NAMALWA (cell line): ENCODE measurements around the gene MSANTD7.
"Not testable (repeated sequence)": the region's sequence is repeated elsewhere in the genome, so short reads cannot be mapped to it uniquely, and the experiment has no call there.

ENCODE experiments used
- DNase-seq: peaks from one replicate; pipeline ENCODE4 v3.0.0-alpha.2; 2015; ENCODE audit warnings: low spot score

MSANTD7 gene

GRCh38 chr10:14837003-14837756 is 926 bp upstream of the MSANTD7 start:
- DNase-seq: no peak

- DNase-seq: peak; percentile 51
These were observed 637 bp downstream of the MSANTD7 start for GRCh38 chr10:14838582-14839304.

GRCh38 chr10:14839305-14839695 is 1.2 kb downstream of the MSANTD7 start:
- DNase-seq: peak; percentile 20

GRCh38 chr10:14840178-14840577 is 2.1 kb downstream of the MSANTD7 start:
- no peak for DNase-seq

GRCh38 chr10:14843327-14843988 is 5.4 kb downstream of the MSANTD7 start:
- no peak for DNase-seq

- DNase-seq: no peak
These were observed 6.8 kb downstream of the MSANTD7 start for GRCh38 chr10:14844948-14845347.

- DNase-seq: no peak
These were observed 14.1 kb downstream of the MSANTD7 start for GRCh38 chr10:14852236-14852635.

GRCh38 chr10:14855453-14855852 is 17.3 kb downstream of the MSANTD7 start:
- no peak for DNase-seq

- DNase-seq: no peak
These were observed 20.3 kb downstream of the MSANTD7 start for GRCh38 chr10:14858338-14858960.

GRCh38 chr10:14859043-14859442 is 20.9 kb downstream of the MSANTD7 start:
- DNase-seq: no peak

- DNase-seq: no peak
These were observed 21.7 kb downstream of the MSANTD7 start for GRCh38 chr10:14859775-14860174.

- DNase-seq: no peak
These were observed 22.7 kb downstream of the MSANTD7 start for GRCh38 chr10:14860791-14861190.

GRCh38 chr10:14864466-14864865 is 26.4 kb downstream of the MSANTD7 start:
- not testable (repeated sequence) for DNase-seq

- not testable (repeated sequence) for DNase-seq
These were observed 26.8 kb downstream of the MSANTD7 start for GRCh38 chr10:14864871-14865270.

- DNase-seq: no peak
These were observed 35.1 kb downstream of the MSANTD7 start for GRCh38 chr10:14873090-14873760.

GRCh38 chr10:14875941-14876340 is 37.8 kb downstream of the MSANTD7 start:
- DNase-seq: no peak

- DNase-seq: no peak
These were observed 38.7 kb downstream of the MSANTD7 start for GRCh38 chr10:14876764-14877163.

GRCh38 chr10:14878266-14879123 is 40.4 kb downstream of the MSANTD7 start, which contains the start of gene SUV39H2:
Gene SUV39H2, plus strand, starts transcription at chr10:14878866. Its CDS starts 23 bp downstream, at chr10:14878889.
- DNase-seq: peak; percentile 96

GRCh38 chr10:14879124-14879927 is 41.2 kb downstream of the MSANTD7 start:
- DNase-seq: peak; percentile 59

- DNase-seq: no peak
These were observed 41.8 kb downstream of the MSANTD7 start for GRCh38 chr10:14879928-14880193.
